ENCODE measurements around the gene OTOS. TPM values are rescaled to one million over a fixed set of nuclear protein-coding genes. Genes with fewer than 3 reads are reported as not detected.

OTOS gene
- total and polyA plus RNA-seq, 9 of the 15 experiments (the other 6 are each of a cell fraction or from before 2014, with no cell fraction given), result not detected

GRCh38 chr2:240125742-240126141 is 14.7 kb downstream of the OTOS start:
- WGBS (ENCODE audit: insufficient coverage, low coverage, missing lambda C conversion rate), result 61% methylated on average over 12 of the region's 14 CpGs
- no peaks in the 10 kb centered on the region; a peak in 1 of 5 replicates for H3K27me3 ChIP-seq (ENCODE audit: control insufficient read depth in 2 of 2, insufficient read depth in 2 of 2, low read length in 2 of 2)
- intact Hi-C loops (cut with micrococcal nuclease) (no loop called here), in situ Hi-C loops (cut with MboI) (no loop called here)
- H3K4me1 ChIP-seq (replicated peaks in 1 of 2; ENCODE audit: control insufficient read depth in 2 of 2, insufficient read depth in 2 of 2, low read length in 2 of 2), result no peaks in the 10 kb centered on the region
- no peak for DNase-seq (ENCODE audit: extremely low read depth in 1 of 4, low spot score in 3 of 4)
- H4K20me1 ChIP-seq (replicated peaks; ENCODE audit: control insufficient read depth, insufficient read depth, low read length), result no peaks in the 10 kb centered on the region
- no peaks in the 10 kb centered on the region for H3K9me1 ChIP-seq (ENCODE audit: control insufficient read depth, insufficient read depth, low read length)
- no peak overlapping the region for H3K9ac ChIP-seq (ENCODE audit: insufficient read depth in 1 of 2, low read depth in 2 of 2, low read length in 2 of 2)
- no peaks in the 10 kb centered on the region for H3K79me2 ChIP-seq (ENCODE audit: control insufficient read depth, insufficient read depth, low read length)
- peaks cover 14% of the 10 kb centered on the region; the same call in 2 of the 3 replicates for H3K36me3 ChIP-seq (ENCODE audit: control insufficient read depth, insufficient read depth, low read length)
- BruUV-seq (replicated peaks), result no TSS peak
- no peak overlapping the region for H3K4me2 ChIP-seq (ENCODE audit: insufficient read depth, low read length)
- H2AFZ ChIP-seq (ENCODE audit: low read depth, low read length), result no peak overlapping the region
- H3K9me3 ChIP-seq (replicated peaks; ENCODE audit: control insufficient read depth, insufficient read depth, low read depth, low read length), result no peaks in the 10 kb centered on the region
- TF ChIP-seq SNAPC5 (CRISPR knock-in tag; IDR thresholded peaks at IDR 0.05) (no peak), FOXM1 (IDR thresholded peaks at IDR 0.05; ENCODE audit: low read depth) (no peak), FOXM1 (CRISPR knock-in tag; IDR thresholded peaks at IDR 0.05; ENCODE audit: low read depth) (no peak), ZNF140 (CRISPR knock-in tag; IDR thresholded peaks at IDR 0.05) (no peak), ADNP (tag; IDR thresholded peaks at IDR 0.05) (no peak), SNRNP70 (optimal IDR thresholded peaks at IDR 0.05; ENCODE audit: low read depth, low read length) (no peak), SMARCC2 (IDR thresholded peaks at IDR 0.05; ENCODE audit: low read depth) (no peak)
- no peak for ATAC-seq
- no peak overlapping the region for H3K27ac ChIP-seq (ENCODE audit: extremely low read depth, low read depth, low read length)
- ChIA-PET CTCF (ENCODE audit: low intra/inter-chr PET ratio) (no interaction called here), POLR2A (no interaction called here)
- no peak for FAIRE-seq
- no peak overlapping the region for H3K4me3 ChIP-seq

GRCh38 chr2:240124651-240125030 is 15.8 kb downstream of the OTOS start:
- ChIA-PET CTCF (ENCODE audit: low intra/inter-chr PET ratio) (no interaction called here), POLR2A (no interaction called here)
- no peak overlapping the region for H3K4me3 ChIP-seq
- peaks cover 2% of the 10 kb centered on the region; the same call in 2 of the 3 replicates for H3K36me3 ChIP-seq (ENCODE audit: control insufficient read depth, insufficient read depth, low read length)
- H2AFZ ChIP-seq (ENCODE audit: low read depth, low read length), result no peak overlapping the region
- H3K9me3 ChIP-seq (replicated peaks; ENCODE audit: control insufficient read depth, insufficient read depth, low read depth, low read length), result no peaks in the 10 kb centered on the region
- H3K9ac ChIP-seq (ENCODE audit: insufficient read depth in 1 of 2, low read depth in 2 of 2, low read length in 2 of 2), result no peak overlapping the region
- DNase-seq (ENCODE audit: extremely low read depth in 1 of 4, low spot score in 3 of 4) (no peak), FAIRE-seq (no peak), ATAC-seq (no peak)
- BruUV-seq (replicated peaks), result no TSS peak
- 27% methylated on average over 8 of the region's 8 CpGs for WGBS (ENCODE audit: insufficient coverage, low coverage, missing lambda C conversion rate)
- no peaks in the 10 kb centered on the region; a peak in 1 of 5 replicates for H3K27me3 ChIP-seq (ENCODE audit: control insufficient read depth in 2 of 2, insufficient read depth in 2 of 2, low read length in 2 of 2)
- in situ Hi-C loops (cut with MboI), result no loop called here
- H3K27ac ChIP-seq (ENCODE audit: extremely low read depth, low read depth, low read length), result no peak overlapping the region
- intact Hi-C loops (cut with micrococcal nuclease), result no loop called here
- H4K20me1 ChIP-seq (replicated peaks; ENCODE audit: control insufficient read depth, insufficient read depth, low read length), result no peaks in the 10 kb centered on the region
- no peaks in the 10 kb centered on the region for H3K9me1 ChIP-seq (ENCODE audit: control insufficient read depth, insufficient read depth, low read length)
- H3K4me2 ChIP-seq (ENCODE audit: insufficient read depth, low read length), result no peak overlapping the region
- no peaks in the 10 kb centered on the region for H3K79me2 ChIP-seq (ENCODE audit: control insufficient read depth, insufficient read depth, low read length)
- no peaks in the 10 kb centered on the region for H3K4me1 ChIP-seq (replicated peaks in 1 of 2; ENCODE audit: control insufficient read depth in 2 of 2, insufficient read depth in 2 of 2, low read length in 2 of 2)
- TF ChIP-seq ATF7 (IDR thresholded peaks at IDR 0.05) (no peak), SRF (CRISPR knock-in tag; IDR thresholded peaks at IDR 0.05) (no peak), TCF7 (IDR thresholded peaks at IDR 0.05; ENCODE audit: borderline replicate concordance) (no peak), GABPB1 (CRISPR knock-in tag; IDR thresholded peaks at IDR 0.05) (no peak), RNF219 (CRISPR knock-in tag; IDR thresholded peaks at IDR 0.05) (no peak), ARID3B (CRISPR knock-in tag; IDR thresholded peaks at IDR 0.05; ENCODE audit: borderline replicate concordance) (no peak)
